Cortex of kidney (tissue), 1 donor: ENCODE data around the gene ERCC3.
"Not testable (repeated sequence)": the region's sequence is repeated elsewhere in the genome, so short reads cannot be mapped to it uniquely, and the experiment has no call there.

Experiments
- DNase-seq: peaks from one replicate; lab custom pipeline; 2025; lab: John Stamatoyannopoulos, UW

ERCC3 gene

GRCh38 chr2:127278959-127279358 lies 15.0 kb downstream of the ERCC3 start:
- DNase-seq = no peak

GRCh38 chr2:127277028-127277427 lies 16.9 kb downstream of the ERCC3 start:
- no peak for DNase-seq

- no peak for DNase-seq
These were observed 18.2 kb downstream of the ERCC3 start for GRCh38 chr2:127275789-127276188.

GRCh38 chr2:127275356-127275755 lies 18.6 kb downstream of the ERCC3 start:
- no peak for DNase-seq

GRCh38 chr2:127270663-127271062 lies 23.3 kb downstream of the ERCC3 start:
- no peak for DNase-seq

- no peak for DNase-seq
These were observed 32.0 kb downstream of the ERCC3 start for GRCh38 chr2:127261804-127262406.

GRCh38 chr2:127259355-127259754 lies 34.6 kb downstream of the ERCC3 start:
- DNase-seq = no peak

GRCh38 chr2:127256866-127257265 lies 37.1 kb downstream of the ERCC3 start:
- DNase-seq = no peak

GRCh38 chr2:127256381-127256780 lies 37.6 kb downstream of the ERCC3 start:
- DNase-seq = no peak

- no peak for DNase-seq
These were observed 38.2 kb downstream of the ERCC3 start for GRCh38 chr2:127255721-127256120.

- DNase-seq = no peak
These were observed 38.8 kb downstream of the ERCC3 start for GRCh38 chr2:127255146-127255545.

- no peak for DNase-seq
These were observed 39.5 kb downstream of the ERCC3 start for GRCh38 chr2:127254386-127254981.

- DNase-seq = not testable (repeated sequence)
These were observed 52.8 kb downstream of the ERCC3 start for GRCh38 chr2:127241184-127241583.

GRCh38 chr2:127239395-127239794 lies 54.5 kb downstream of the ERCC3 start:
- no peak for DNase-seq

- not testable (repeated sequence) for DNase-seq
These were observed 56.2 kb downstream of the ERCC3 start for GRCh38 chr2:127237768-127238167.

- DNase-seq = no peak
These were observed 58.8 kb downstream of the ERCC3 start for GRCh38 chr2:127235082-127235702.

- DNase-seq = no peak
These were observed 60.2 kb downstream of the ERCC3 start for GRCh38 chr2:127233710-127234109.

- no peak for DNase-seq
These were observed 62.6 kb downstream of the ERCC3 start for GRCh38 chr2:127231130-127231865.

- no peak for DNase-seq
These were observed 64.4 kb downstream of the ERCC3 start for GRCh38 chr2:127229555-127229954.

GRCh38 chr2:127228102-127228501 lies 65.8 kb downstream of the ERCC3 start:
- no peak for DNase-seq

GRCh38 chr2:127227264-127227660 lies 66.7 kb downstream of the ERCC3 start:
- not testable (repeated sequence) for DNase-seq

- no peak for DNase-seq
These were observed 67.3 kb downstream of the ERCC3 start for GRCh38 chr2:127226520-127227263.
